Colonic mucosa (tissue), 4 donors: ENCODE measurements around the gene POSTN. TPM values are rescaled to one million over a fixed set of nuclear protein-coding genes. Genes with fewer than 3 reads are reported as not detected.

Experiments
- DNase-seq: peaks from one replicate; pipeline ENCODE4 v3.0.0-alpha.2; 2020
- H3K27ac ChIP-seq: fragments of 200-600 bp; one replicate; pipeline ENCODE4 v1.8.0; 2021
- H3K27me3 ChIP-seq: fragments of 200-600 bp; one replicate; pipeline ENCODE4 v1.8.0; 2021
- H3K36me3 ChIP-seq: fragments of 200-600 bp; one replicate; pipeline ENCODE4 v1.8.0; 2021
- H3K4me1 ChIP-seq: fragments of 200-600 bp; one replicate; pipeline ENCODE4 v1.8.0; 2021; ENCODE audit warnings: mild to moderate bottlenecking
- H3K4me3 ChIP-seq: fragments of 200-600 bp; one replicate; pipeline ENCODE4 v1.8.0; 2021
- H3K9ac ChIP-seq, 2 donors: one replicate each; pipeline ENCODE4 v1.7.0; 2013; ENCODE audit warnings: control low read depth in 2 of 2, low read depth in 2 of 2, low read length in 2 of 2
- H3K9me3 ChIP-seq: fragments of 200-600 bp; one replicate; pipeline ENCODE4 v1.8.0; 2021
- CTCF ChIP-seq: fragments of 200-600 bp; IDR thresholded peaks from one replicate; pipeline ENCODE4 v1.8.0; 2022; ENCODE audit warnings: antibody characterized with exemption, mild to moderate bottlenecking
- intact Hi-C: fragments of 100-400 bp; cut with DNase I; formaldehyde crosslinking; loops from one replicate; pipeline ENCODE4 v1.14.1; 2022
- total RNA-seq, 2 donors: library from RNA; stranded (reverse); fragmentation: NEBNext Ultra II Directional in 1 of 2; extraction: Animal tissue kit (Norgen Biotek cat#: 25700) in 1 of 2; gene quantifications; one replicate each; pipeline ENCODE4 v1.2.1, GENCODE V29; 2021
- donor health status: healthy.
- donor health status: DM: no; HTN: no; CAD: no.
- donor health status: DM: no; HTN: no; CAD: no.

The POSTN gene
- total RNA-seq, 2 donors from 2014 or later: 20.6 to 40.3 TPM

- no peak overlapping the region for H3K9ac ChIP-seq
- H3K27me3 ChIP-seq: no peaks in the 10 kb centered on the region
- H3K36me3 ChIP-seq: no peaks in the 10 kb centered on the region
- no peak overlapping the region for H3K27ac ChIP-seq
- no peaks in the 10 kb centered on the region for H3K9me3 ChIP-seq
- H3K4me1 ChIP-seq: no peaks in the 10 kb centered on the region
- no peak for DNase-seq
- TF ChIP-seq CTCF: no peak
- intact Hi-C loops: no loop called here
- H3K4me3 ChIP-seq: no peak overlapping the region
Measured at GRCh38 chr13:37640499-37640898, 41.9 kb upstream of the POSTN start.

GRCh38 chr13:37636701-37637100 is 38.1 kb upstream of the POSTN start:
- intact Hi-C loops: no loop called here
- no peaks in the 10 kb centered on the region for H3K27me3 ChIP-seq

GRCh38 chr13:37632294-37632693 is 33.7 kb upstream of the POSTN start:
- no peak overlapping the region for H3K27ac ChIP-seq
- intact Hi-C loops: no loop called here
- DNase-seq: no peak
- H3K36me3 ChIP-seq: no peaks in the 10 kb centered on the region
- no peaks in the 10 kb centered on the region for H3K27me3 ChIP-seq
- no peak overlapping the region for H3K9ac ChIP-seq
- H3K9me3 ChIP-seq: no peaks in the 10 kb centered on the region
- no peak for TF ChIP-seq CTCF
- H3K4me3 ChIP-seq: no peak overlapping the region
- no peaks in the 10 kb centered on the region for H3K4me1 ChIP-seq

More at GRCh38 chr13:37636701-37637100, 38.1 kb upstream of the POSTN start:
- no peak for DNase-seq
- TF ChIP-seq CTCF: no peak
- no peak overlapping the region for H3K9ac ChIP-seq
- no peaks in the 10 kb centered on the region for H3K36me3 ChIP-seq
- H3K4me1 ChIP-seq: no peaks in the 10 kb centered on the region
- H3K4me3 ChIP-seq: no peak overlapping the region
- H3K9me3 ChIP-seq: no peaks in the 10 kb centered on the region
- H3K27ac ChIP-seq: no peak overlapping the region

GRCh38 chr13:37627428-37627827 is 28.9 kb upstream of the POSTN start:
- intact Hi-C loops: no loop called here
- no peak for DNase-seq
- no peak overlapping the region for H3K9ac ChIP-seq
- TF ChIP-seq CTCF: no peak
- no peaks in the 10 kb centered on the region for H3K4me1 ChIP-seq
- no peak overlapping the region for H3K4me3 ChIP-seq
- no peaks in the 10 kb centered on the region for H3K9me3 ChIP-seq
- H3K36me3 ChIP-seq: no peaks in the 10 kb centered on the region
- no peaks in the 10 kb centered on the region for H3K27me3 ChIP-seq
- H3K27ac ChIP-seq: no peak overlapping the region

GRCh38 chr13:37621811-37622361 is 23.3 kb upstream of the POSTN start:
- no peak overlapping the region for H3K9ac ChIP-seq
- no peaks in the 10 kb centered on the region for H3K4me1 ChIP-seq
- TF ChIP-seq CTCF: no peak
- no peak overlapping the region for H3K27ac ChIP-seq
- H3K4me3 ChIP-seq: no peak overlapping the region
- intact Hi-C loops: no loop called here
- H3K36me3 ChIP-seq: no peaks in the 10 kb centered on the region
- DNase-seq: no peak
- no peaks in the 10 kb centered on the region for H3K27me3 ChIP-seq
- H3K9me3 ChIP-seq: no peaks in the 10 kb centered on the region
